ENCODE results near the gene SRGAP3.

The SRGAP3 gene

DNA sequence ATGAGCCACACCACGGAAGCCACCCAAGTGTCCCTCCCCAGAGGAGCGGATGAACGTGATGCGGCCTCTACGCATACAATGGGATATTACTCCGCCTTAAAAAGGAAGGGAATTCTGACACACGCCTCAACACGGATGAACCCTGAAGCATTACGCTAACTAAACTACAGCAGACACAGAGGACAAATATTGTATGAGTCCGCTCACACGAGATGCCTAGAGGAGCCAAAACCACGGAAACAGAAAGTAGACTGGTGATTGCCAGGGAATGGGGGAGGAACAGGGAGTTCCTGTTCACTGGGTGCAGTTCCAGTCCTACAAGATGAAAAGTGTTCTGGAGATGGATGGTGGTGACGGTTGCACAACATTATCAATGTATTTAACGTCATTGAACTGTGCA, 32.7 kb downstream of the SRGAP3 start:
- TF ChIP-seq, protein P1, sequence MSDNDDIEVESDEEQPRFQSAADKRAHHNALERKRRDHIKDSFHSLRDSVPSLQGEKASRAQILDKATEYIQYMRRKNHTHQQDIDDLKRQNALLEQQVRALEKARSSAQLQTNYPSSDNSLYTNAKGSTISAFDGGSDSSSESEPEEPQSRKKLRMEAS (IDR thresholded peaks at IDR 0.05), result no peak
- TF ChIP-seq TAF1 (IDR thresholded peaks at IDR 0.05; ENCODE audit: low read depth) (no peak), EGR1 (IDR thresholded peaks at IDR 0.05) (no peak), ZBTB7A (IDR thresholded peaks at IDR 0.05; ENCODE audit: low read depth) (no peak), CEBPB (IDR thresholded peaks at IDR 0.05) (no peak), RAD21 (IDR thresholded peaks at IDR 0.05; ENCODE audit: low read depth) (no peak), FOXM1 (IDR thresholded peaks at IDR 0.05; ENCODE audit: borderline replicate concordance, low read depth) (no peak), TCF12 (IDR thresholded peaks at IDR 0.05; ENCODE audit: low read depth) (no peak), TEAD4 (IDR thresholded peaks at IDR 0.05) (no peak), YY1 (IDR thresholded peaks at IDR 0.05; ENCODE audit: low read depth) (no peak), NFIC (IDR thresholded peaks at IDR 0.05) (no peak), CREB1 (IDR thresholded peaks at IDR 0.05; ENCODE audit: low read depth) (no peak)
- TF ChIP-seq, protein P2, sequence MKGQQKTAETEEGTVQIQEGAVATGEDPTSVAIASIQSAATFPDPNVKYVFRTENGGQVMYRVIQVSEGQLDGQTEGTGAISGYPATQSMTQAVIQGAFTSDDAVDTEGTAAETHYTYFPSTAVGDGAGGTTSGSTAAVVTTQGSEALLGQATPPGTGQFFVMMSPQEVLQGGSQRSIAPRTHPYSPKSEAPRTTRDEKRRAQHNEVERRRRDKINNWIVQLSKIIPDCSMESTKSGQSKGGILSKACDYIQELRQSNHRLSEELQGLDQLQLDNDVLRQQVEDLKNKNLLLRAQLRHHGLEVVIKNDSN (IDR thresholded peaks at IDR 0.05), result no peak
- TF ChIP-seq, protein P3, sequence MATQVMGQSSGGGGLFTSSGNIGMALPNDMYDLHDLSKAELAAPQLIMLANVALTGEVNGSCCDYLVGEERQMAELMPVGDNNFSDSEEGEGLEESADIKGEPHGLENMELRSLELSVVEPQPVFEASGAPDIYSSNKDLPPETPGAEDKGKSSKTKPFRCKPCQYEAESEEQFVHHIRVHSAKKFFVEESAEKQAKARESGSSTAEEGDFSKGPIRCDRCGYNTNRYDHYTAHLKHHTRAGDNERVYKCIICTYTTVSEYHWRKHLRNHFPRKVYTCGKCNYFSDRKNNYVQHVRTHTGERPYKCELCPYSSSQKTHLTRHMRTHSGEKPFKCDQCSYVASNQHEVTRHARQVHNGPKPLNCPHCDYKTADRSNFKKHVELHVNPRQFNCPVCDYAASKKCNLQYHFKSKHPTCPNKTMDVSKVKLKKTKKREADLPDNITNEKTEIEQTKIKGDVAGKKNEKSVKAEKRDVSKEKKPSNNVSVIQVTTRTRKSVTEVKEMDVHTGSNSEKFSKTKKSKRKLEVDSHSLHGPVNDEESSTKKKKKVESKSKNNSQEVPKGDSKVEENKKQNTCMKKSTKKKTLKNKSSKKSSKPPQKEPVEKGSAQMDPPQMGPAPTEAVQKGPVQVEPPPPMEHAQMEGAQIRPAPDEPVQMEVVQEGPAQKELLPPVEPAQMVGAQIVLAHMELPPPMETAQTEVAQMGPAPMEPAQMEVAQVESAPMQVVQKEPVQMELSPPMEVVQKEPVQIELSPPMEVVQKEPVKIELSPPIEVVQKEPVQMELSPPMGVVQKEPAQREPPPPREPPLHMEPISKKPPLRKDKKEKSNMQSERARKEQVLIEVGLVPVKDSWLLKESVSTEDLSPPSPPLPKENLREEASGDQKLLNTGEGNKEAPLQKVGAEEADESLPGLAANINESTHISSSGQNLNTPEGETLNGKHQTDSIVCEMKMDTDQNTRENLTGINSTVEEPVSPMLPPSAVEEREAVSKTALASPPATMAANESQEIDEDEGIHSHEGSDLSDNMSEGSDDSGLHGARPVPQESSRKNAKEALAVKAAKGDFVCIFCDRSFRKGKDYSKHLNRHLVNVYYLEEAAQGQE (IDR thresholded peaks at IDR 0.05; ENCODE audit: low read depth), result no peak

DNA sequence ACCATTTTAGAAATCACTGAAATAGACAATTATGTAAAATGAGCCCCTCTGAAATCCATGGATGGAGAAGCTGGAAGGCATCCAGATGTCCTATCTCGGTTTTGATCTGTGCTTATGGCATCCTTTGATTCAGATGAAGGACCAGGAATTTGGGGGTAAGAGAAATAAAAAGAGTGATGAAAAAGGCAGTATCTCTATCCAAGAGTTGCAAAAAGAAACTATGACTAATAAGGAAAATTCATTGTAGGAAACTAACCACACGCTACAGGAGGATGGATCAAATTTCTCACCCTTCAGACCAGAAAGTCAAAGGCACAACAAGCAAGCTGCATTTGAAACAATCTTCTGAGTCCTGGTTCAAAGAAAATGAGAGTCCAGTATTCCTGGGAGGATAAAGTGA, 34.8 kb downstream of the SRGAP3 start:
- TF ChIP-seq EP300 (IDR thresholded peaks at IDR 0.05; ENCODE audit: borderline replicate concordance) (0 out of 2 replicates have a peak, but pooled peaks have one; percentile 6), NFIC (IDR thresholded peaks at IDR 0.05) (peak; percentile 33; the same call in 1 of the 2 replicates), ZBTB7A (IDR thresholded peaks at IDR 0.05; ENCODE audit: low read depth) (no peak), CEBPB (IDR thresholded peaks at IDR 0.05) (no peak), EGR1 (IDR thresholded peaks at IDR 0.05) (no peak), FOXM1 (IDR thresholded peaks at IDR 0.05; ENCODE audit: borderline replicate concordance, low read depth) (no peak)
- TF ChIP-seq, protein P2 (IDR thresholded peaks at IDR 0.05), result no peak

DNA sequence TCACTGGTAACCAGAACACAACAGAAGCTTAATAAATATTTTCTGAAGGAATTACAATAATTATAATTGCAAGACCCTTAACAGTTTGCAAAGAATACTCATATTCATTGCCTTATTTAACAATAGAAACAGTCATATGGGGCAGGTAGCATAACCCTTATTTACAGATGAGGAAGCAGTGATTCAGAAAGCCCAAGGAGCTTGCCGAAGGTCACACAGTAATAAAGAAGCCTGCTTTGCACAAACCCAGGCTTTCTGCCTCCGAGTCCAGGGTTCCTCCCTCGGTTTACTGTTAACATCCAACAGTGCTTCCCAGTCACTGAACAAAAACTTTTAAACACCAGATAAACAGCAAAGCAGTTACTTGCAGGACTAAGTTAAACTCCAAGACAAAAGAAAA, 35.3 kb downstream of the SRGAP3 start:
- no peak for TF ChIP-seq NFIC (IDR thresholded peaks at IDR 0.05)
- no peak for TF ChIP-seq RAD21 (IDR thresholded peaks at IDR 0.05; ENCODE audit: low read depth)
- TF ChIP-seq, protein P3 (IDR thresholded peaks at IDR 0.05; ENCODE audit: low read depth), result no peak
- TF ChIP-seq, protein P1 (IDR thresholded peaks at IDR 0.05), result no peak
- TF ChIP-seq TCF12 (IDR thresholded peaks at IDR 0.05; ENCODE audit: low read depth), result no peak
- TF ChIP-seq CREB1 (IDR thresholded peaks at IDR 0.05; ENCODE audit: low read depth), result no peak
- TF ChIP-seq EGR1 (IDR thresholded peaks at IDR 0.05), result no peak
- TF ChIP-seq CEBPB (IDR thresholded peaks at IDR 0.05), result no peak
- TF ChIP-seq YY1 (IDR thresholded peaks at IDR 0.05; ENCODE audit: low read depth), result no peak

DNA sequence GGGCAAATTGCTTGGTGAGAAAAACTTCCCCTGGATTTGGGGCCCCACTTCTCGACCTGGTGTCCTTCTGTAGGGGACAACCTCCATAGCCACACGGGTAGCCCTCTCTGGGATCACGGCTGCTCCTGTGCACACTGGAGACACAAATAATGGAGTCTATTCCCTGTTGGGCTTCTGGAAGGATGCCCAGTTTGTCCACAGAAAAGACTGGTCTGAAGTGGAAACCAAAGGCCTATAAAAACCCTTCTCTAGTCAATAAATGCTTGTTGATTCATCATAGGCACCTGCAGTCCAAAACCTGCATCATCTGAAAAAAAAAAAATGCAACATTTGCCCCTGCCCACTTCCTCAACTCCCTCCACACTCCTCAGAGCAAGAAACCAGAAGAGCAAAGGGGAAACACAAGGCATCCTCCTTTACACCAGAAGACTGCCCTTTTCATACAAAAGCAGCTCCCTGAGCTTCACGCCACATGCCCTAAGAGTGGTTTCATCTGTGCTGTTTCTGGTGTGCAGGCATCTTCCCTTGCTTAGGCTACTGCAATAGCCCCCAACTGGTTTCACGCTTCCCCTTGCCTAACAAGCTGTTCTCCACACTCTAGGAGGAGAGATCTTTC, 36.3 kb downstream of the SRGAP3 start:
- TF ChIP-seq YY1 (IDR thresholded peaks at IDR 0.05; ENCODE audit: low read depth), result no peak
- TF ChIP-seq FOXM1 (IDR thresholded peaks at IDR 0.05; ENCODE audit: borderline replicate concordance, low read depth), result no peak
- no peak for TF ChIP-seq TEAD4 (IDR thresholded peaks at IDR 0.05)
- TF ChIP-seq, protein P2 (IDR thresholded peaks at IDR 0.05), result no peak
- TF ChIP-seq ZBTB7A (IDR thresholded peaks at IDR 0.05; ENCODE audit: low read depth), result no peak
- no peak for TF ChIP-seq TAF1 (IDR thresholded peaks at IDR 0.05; ENCODE audit: low read depth)
- no peak for TF ChIP-seq TCF12 (IDR thresholded peaks at IDR 0.05; ENCODE audit: low read depth)
- TF ChIP-seq, protein P1 (IDR thresholded peaks at IDR 0.05), result no peak
- TF ChIP-seq, protein P3 (IDR thresholded peaks at IDR 0.05; ENCODE audit: low read depth), result no peak
